HPDE6-E6E7 (cell line): Measurements from ENCODE around the gene ITPKC.
"Not testable (repeated sequence)": the region's sequence is repeated elsewhere in the genome, so short reads cannot be mapped to it uniquely, and the experiment has no call there.

Source experiments
- DNase-seq: peaks from one replicate; pipeline ENCODE4 v3.0.0; 2011; ENCODE audit warnings: missing footprints; ENCODE audit errors: extremely low spot score

ITPKC gene

GRCh38 chr19:40716031-40716481 lies 856 bp upstream of the ITPKC start:
- DNase-seq: peak; percentile 79

- no peak for DNase-seq
Measured at GRCh38 chr19:40717325-40717879, 490 bp downstream of the ITPKC start.

GRCh38 chr19:40717880-40718773 lies 1.2 kb downstream of the ITPKC start:
- DNase-seq: no peak

DNA sequence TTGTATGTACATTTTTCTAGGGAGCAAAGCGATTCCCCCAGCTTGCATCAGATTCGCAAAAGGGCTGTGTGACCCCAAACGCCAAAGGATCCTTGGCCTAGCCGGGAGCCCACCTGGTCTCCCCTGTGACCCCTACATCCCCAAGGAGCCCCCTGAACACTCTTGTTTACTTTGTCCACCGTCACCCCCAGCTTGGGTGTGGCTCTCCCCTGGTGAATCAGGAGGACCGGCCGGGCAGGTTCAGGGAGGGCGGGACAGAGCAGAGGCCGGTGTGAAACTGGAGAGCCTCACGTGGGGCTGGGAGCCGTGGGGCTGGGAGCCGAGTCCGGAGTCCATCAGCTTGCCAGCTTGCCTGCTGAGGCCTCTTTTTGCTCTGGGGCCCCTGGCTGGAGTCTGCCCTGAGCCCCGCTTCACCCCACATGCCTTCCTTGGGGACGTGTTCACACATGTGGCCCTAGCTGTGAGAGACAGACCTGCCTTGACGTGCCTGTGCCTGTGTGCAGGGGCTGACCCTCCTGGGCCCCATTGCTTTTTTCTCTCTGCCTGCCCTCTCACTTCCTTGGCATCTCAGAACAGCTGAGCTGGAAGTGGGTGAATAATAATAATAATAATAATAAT lies 2.0 kb downstream of the ITPKC start:
- peak; percentile 76 for DNase-seq

- DNase-seq: no peak
Measured at GRCh38 chr19:40719414-40719894, 2.5 kb downstream of the ITPKC start.

- no peak for DNase-seq
Measured at GRCh38 chr19:40721140-40721486, 4.2 kb downstream of the ITPKC start.

- DNase-seq: no peak
Measured at GRCh38 chr19:40721936-40722661, 5.2 kb downstream of the ITPKC start.

GRCh38 chr19:40723661-40724254 lies 6.8 kb downstream of the ITPKC start:
- no peak for DNase-seq

GRCh38 chr19:40724315-40724714 lies 7.4 kb downstream of the ITPKC start:
- no peak for DNase-seq

GRCh38 chr19:40724855-40725254 lies 7.9 kb downstream of the ITPKC start:
- no peak for DNase-seq

- no peak for DNase-seq
Measured at GRCh38 chr19:40726279-40726678, 9.4 kb downstream of the ITPKC start.

DNA sequence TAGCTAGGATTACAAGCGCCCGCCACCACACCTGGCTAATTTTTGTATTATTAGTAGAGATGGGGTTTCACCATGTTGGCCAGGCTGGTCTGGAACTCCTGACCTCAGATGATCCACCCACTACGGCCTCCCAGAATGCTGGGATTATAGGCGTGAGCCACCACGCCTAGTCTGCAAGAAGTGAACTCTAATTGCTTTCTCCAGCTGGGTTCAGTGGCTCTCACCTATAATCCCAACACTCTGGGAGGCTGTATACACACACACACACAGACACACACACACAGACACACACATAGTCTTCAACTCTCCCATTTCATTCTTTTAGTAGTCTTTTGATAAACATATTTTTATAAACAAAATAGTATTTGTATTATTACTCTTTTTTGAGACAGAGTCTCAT lies 13.2 kb downstream of the ITPKC start:
- not testable (repeated sequence) for DNase-seq

DNA sequence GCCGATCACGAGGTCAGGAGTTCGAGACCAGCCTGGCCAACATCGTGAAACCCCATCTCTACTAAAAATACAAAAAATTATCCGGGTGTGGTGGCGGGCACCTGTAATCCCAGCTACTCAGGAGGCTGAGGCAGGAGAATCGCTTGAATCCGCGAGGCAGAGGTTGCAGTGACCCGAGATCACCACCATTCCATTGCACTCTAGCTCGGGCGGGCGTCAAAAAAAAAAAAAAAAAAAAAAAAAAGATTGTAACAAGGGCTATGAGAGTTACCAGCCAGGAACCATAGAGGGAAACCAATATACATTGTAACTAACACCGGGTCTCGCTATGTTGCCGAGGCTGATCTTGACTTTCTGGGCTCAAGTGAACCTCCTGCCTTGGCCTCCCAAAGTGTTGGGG lies 15.4 kb downstream of the ITPKC start:
- DNase-seq: not testable (repeated sequence)

DNA sequence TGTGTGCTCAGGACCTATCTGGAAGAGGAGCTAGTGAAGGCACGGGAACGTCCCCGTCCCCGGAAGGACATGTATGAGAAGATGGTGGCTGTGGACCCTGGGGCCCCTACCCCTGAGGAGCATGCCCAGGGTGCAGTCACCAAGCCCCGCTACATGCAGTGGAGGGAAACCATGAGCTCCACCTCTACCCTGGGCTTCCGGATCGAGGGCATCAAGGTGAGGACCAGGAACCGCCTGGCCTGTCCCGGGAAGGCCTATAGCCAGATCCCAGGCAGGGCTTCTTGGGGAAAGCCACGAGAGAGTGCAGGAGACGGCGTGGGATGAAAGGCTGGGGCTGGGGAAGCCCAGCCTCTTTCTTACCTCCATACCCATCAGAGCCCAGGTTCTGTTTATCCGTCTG lies 16.2 kb downstream of the ITPKC start:
- no peak for DNase-seq

DNA sequence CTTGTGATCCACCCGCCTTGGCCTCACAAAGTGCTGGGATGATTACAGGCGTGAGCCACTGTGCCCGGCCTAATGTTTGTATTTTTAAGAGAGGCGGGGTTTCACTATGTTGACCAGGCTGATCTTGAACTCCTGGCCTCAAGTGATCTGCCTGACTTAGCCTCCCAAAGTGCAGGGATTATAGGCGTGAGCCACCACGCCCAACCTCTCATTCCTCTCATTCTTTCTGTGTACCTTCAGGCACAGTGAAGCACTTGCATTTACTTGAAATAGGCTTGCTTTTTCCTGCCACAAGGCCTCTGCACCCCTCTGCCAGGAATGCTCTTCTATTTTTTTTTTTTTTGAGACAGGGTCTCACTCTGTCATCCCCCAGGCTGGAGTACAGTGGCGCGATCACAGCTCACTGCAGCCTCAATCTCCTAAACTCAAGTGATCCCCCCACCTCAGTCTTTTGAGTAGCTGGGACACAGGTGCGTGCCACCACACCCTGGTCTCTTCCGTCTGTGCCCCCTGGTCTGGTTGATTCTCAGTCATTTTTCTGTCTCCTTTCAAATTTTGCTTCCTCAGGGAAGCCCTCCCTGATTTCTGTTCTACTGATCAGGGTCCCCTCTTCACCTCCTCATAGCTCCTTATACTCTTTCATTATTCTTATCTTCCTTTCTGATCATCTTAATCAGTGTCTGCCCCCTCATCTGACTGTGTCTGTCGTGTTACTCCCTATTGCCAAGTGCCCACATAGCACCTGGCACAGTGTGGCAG lies 18.3 kb downstream of the ITPKC start:
- no peak for DNase-seq

GRCh38 chr19:40736661-40737060 lies 19.7 kb downstream of the ITPKC start:
- no peak for DNase-seq

- no peak for DNase-seq
Measured at GRCh38 chr19:40737102-40737644, 20.3 kb downstream of the ITPKC start.

GRCh38 chr19:40739030-40739839 lies 22.3 kb downstream of the ITPKC start:
- DNase-seq: no peak

- no peak for DNase-seq
Measured at GRCh38 chr19:40739871-40740703, 23.2 kb downstream of the ITPKC start.
